HepG2 (cell line): ENCODE data around the gene SEPTIN10. TPM values are rescaled to one million over a fixed set of nuclear protein-coding genes. Genes with fewer than 3 reads are reported as not detected.

Source experiments
- ATF6 ChIP-seq: sonication (generic); formaldehyde crosslinking; conservative IDR thresholded peaks from 2 replicates; pipeline ENCODE4 v1.4.0; 2020; ENCODE audit warnings: missing genetic modification reagents
- ETV5 ChIP-seq: IDR thresholded peaks from 2 replicates; pipeline ENCODE4 v1.6.1; 2018; ENCODE audit warnings: missing biosample characterization, missing genetic modification reagents, inconsistent platforms, borderline replicate concordance
- FIP1L1 ChIP-seq: fragments of 200-400 bp; formaldehyde crosslinking; IDR thresholded peaks from 2 replicates; pipeline ENCODE4 v1.6.1; 2018; ENCODE audit warnings: low read depth, mild to moderate bottlenecking, low read length, moderate library complexity, borderline replicate concordance; ENCODE audit not compliant: insufficient read depth
- HDAC2 ChIP-seq: sonication (generic); formaldehyde crosslinking; IDR thresholded peaks from 2 replicates; pipeline ENCODE4 v1.4.0; 2020; ENCODE audit warnings: missing genetic modification reagents
- KDM6A ChIP-seq: IDR thresholded peaks from 2 replicates; pipeline ENCODE4 v1.6.1; 2016; ENCODE audit warnings: low read depth
- MAZ ChIP-seq, 2 experiments: sonication (generic) in 1 of 2; formaldehyde crosslinking in 1 of 2; IDR thresholded peaks; 2 replicates each; pipeline versions ENCODE4 v1.5.0 to v1.6.1; 2012 to 2020; ENCODE audit warnings: low read depth in 2 of 2, mild to moderate bottlenecking in 2 of 2, borderline replicate concordance in 1 of 2, improper control_type of control experiment in 1 of 2, low read length in 1 of 2, missing genetic modification reagents in 1 of 2, moderate library complexity in 1 of 2
- MEIS1 ChIP-seq: sonication (generic); formaldehyde crosslinking; IDR thresholded peaks from 2 replicates; pipeline ENCODE4 v1.9.0; 2021; ENCODE audit warnings: mild to moderate bottlenecking, missing genetic modification reagents, moderate library complexity, borderline replicate concordance
- NONO ChIP-seq, 2 experiments: fragments of 450-650 bp in 1 of 2; sonication (generic) in 1 of 2; formaldehyde crosslinking in 1 of 2; IDR thresholded peaks in 1 of 2; conservative IDR thresholded peaks in 1 of 2; 2 replicates each; pipeline versions ENCODE4 v1.6.1 to v1.8.0; 2017 to 2022; ENCODE audit warnings: mild to moderate bottlenecking in 1 of 2, missing genetic modification reagents in 1 of 2, moderate library complexity in 1 of 2
- RERE ChIP-seq: IDR thresholded peaks from 2 replicates; pipeline ENCODE4 v1.6.1; 2016; ENCODE audit warnings: low read depth, missing genetic modification reagents, missing compliant biosample characterization
- SATB2 ChIP-seq: sonication (generic); formaldehyde crosslinking; IDR thresholded peaks from 2 replicates; pipeline ENCODE4 v1.5.0; 2020; ENCODE audit warnings: missing genetic modification reagents
- SPEN ChIP-seq: sonication (generic); formaldehyde crosslinking; IDR thresholded peaks from 2 replicates; pipeline ENCODE4 v1.5.1; 2020; ENCODE audit warnings: low read depth, mild to moderate bottlenecking, missing genetic modification reagents
- TFAP4 ChIP-seq: sonication (generic); IDR thresholded peaks from 2 replicates; pipeline ENCODE4 v1.6.1; 2016; ENCODE audit warnings: low read depth, borderline replicate concordance
- ZNF282 ChIP-seq: fragments of 450-650 bp; IDR thresholded peaks from 2 replicates; pipeline ENCODE4 v1.6.1; 2018; ENCODE audit not compliant: partially characterized antibody
- ZNF350 ChIP-seq: sonication (generic); formaldehyde crosslinking; IDR thresholded peaks from 2 replicates; pipeline ENCODE4 v1.4.0; 2020; ENCODE audit warnings: mild to moderate bottlenecking, low read depth, missing genetic modification reagents, borderline replicate concordance
- ZNF430 ChIP-seq: sonication (generic); formaldehyde crosslinking; IDR thresholded peaks from 2 replicates; pipeline ENCODE4 v1.9.0; 2021; ENCODE audit warnings: mild to moderate bottlenecking, missing genetic modification reagents
- ZNF639 ChIP-seq: conservative IDR thresholded peaks from 2 replicates; pipeline ENCODE4 v1.6.1; 2018; ENCODE audit warnings: missing genetic modification reagents
- ZNF83 ChIP-seq: sonication (generic); formaldehyde crosslinking; IDR thresholded peaks from 2 replicates; pipeline ENCODE4 v1.4.0; 2020; ENCODE audit warnings: missing genetic modification reagents, mild to moderate bottlenecking, borderline replicate concordance
- ZSCAN21 ChIP-seq: sonication (generic); formaldehyde crosslinking; IDR thresholded peaks from 2 replicates; pipeline ENCODE4 v1.8.0; 2022; ENCODE audit warnings: mild to moderate bottlenecking, missing genetic modification reagents, moderate library complexity, borderline replicate concordance
- polyA plus RNA-seq, 8 experiments: library from polyadenylated mRNA; depleted of rRNA in 3 of 8; stranded (reverse) in 7 of 8; unstranded in 1 of 8; fragments of >200 nt; fragmentation: Illumina TruSeq in 4 of 8; extraction: Trizol in 4 of 8; gene quantifications; 2 replicates each; pipeline versions ENCODE4 v1.2.1 to v1.2.3, GENCODE V29; 2011 to 2016; ENCODE audit warnings: low read depth in 4 of 8, missing spikeins in 1 of 8, mixed read lengths in 1 of 8; ENCODE audit not compliant: insufficient read depth in 1 of 8
- total RNA-seq, 5 experiments: library from RNA; depleted of rRNA; stranded (reverse); fragments of >200 nt; fragmentation: Illumina TruSeq; extraction: Trizol; gene quantifications; 2 replicates each; pipeline ENCODE4 v1.2.3, GENCODE V29; 2016; ENCODE audit warnings: low read depth in 1 of 5

SEPTIN10 gene
- total and polyA plus RNA-seq, 2 of the 13 experiments (the other 11 are each of a cell fraction or from before 2014, with no cell fraction given), result 45.8 to 67.5 TPM

GRCh38 chr2:109637749-109638570 is 24.2 kb upstream of the SEPTIN10 start (continued):
- no peak for TF ChIP-seq RERE
- TF ChIP-seq ZNF282, result no peak
- TF ChIP-seq NONO (IDR thresholded peaks at IDR 0.05), result no peak
- TF ChIP-seq NONO (CRISPR knock-in tag; conservative IDR thresholded peaks at IDR 0.05), result no peak
- TF ChIP-seq ZNF639, result no peak
- no peak; the same call in 1 of the 2 replicates for TF ChIP-seq ATF6
- TF ChIP-seq ZNF430 (CRISPR knock-in tag), result no peak
- TF ChIP-seq ZNF83, result no peak
- no peak for TF ChIP-seq SPEN
- TF ChIP-seq MEIS1, result 0 out of 2 replicates have a peak, but pooled peaks have one; percentile 28
- no peak for TF ChIP-seq SATB2 (CRISPR knock-in tag)
- TF ChIP-seq FIP1L1, result no peak
- TF ChIP-seq MAZ (IDR thresholded peaks at IDR 0.05; ENCODE audit: borderline replicate concordance, low read depth, low read length), result no peak
- no peak for TF ChIP-seq MAZ (CRISPR knock-in tag; IDR thresholded peaks at IDR 0.05; ENCODE audit: low read depth)
- TF ChIP-seq ZSCAN21 (CRISPR knock-in tag), result no peak
- TF ChIP-seq KDM6A (CRISPR knock-in tag), result peak; percentile 43; the same call in 1 of the 2 replicates
- TF ChIP-seq ETV5, result peak; percentile 85; the same call in 1 of the 2 replicates
- peak; percentile 87 for TF ChIP-seq HDAC2
- no peak for TF ChIP-seq TFAP4
- no peak for TF ChIP-seq ZNF350 (CRISPR knock-in tag)
